Islet precursor cell (in vitro differentiated cells): Measurements from ENCODE around the gene C3orf80.

Experiments
- DNase-seq: peaks from one replicate; pipeline ENCODE4 v3.0.0-alpha.2; 2018

The C3orf80 gene

DNA sequence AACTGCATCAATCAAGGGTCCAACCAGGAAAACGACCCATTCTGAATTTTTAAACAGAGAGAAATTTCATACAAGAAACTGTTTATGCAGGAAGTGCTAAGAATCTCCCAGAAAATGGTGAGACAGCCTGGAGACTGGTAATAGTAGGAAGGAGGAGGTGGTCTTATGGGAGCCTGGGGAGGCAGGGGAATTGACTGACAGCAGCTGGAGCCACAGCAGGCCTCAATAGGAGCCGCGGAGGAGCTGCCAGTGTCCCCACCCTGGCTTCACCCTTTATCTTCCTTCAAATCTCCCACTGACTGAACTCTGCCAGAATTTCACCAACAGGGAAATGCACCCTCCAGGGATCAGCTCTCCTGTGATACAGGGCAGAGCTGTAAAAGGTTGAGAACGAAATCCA lies 7.5 kb upstream of the C3orf80 start:
- DNase-seq = no peak

DNA sequence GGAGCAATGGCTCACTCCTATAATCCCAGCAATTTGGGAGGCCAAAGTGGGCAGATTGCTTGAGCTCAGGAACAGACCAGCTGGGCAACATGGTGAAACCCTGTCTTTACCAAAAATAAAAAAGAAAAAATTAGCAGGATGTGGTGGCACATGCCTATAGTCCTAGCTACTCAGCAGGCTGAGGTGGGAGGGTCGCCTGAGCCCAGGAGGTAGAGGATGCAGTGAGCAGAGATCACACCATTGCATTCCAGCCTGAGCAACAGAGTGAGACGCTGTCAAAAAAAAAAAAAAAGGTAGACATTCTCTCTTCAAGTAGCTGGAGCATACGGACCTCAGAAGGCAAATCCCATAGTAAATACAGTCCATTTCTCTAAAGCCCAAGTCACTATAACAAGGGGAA lies 7.1 kb upstream of the C3orf80 start:
- no peak for DNase-seq

DNA sequence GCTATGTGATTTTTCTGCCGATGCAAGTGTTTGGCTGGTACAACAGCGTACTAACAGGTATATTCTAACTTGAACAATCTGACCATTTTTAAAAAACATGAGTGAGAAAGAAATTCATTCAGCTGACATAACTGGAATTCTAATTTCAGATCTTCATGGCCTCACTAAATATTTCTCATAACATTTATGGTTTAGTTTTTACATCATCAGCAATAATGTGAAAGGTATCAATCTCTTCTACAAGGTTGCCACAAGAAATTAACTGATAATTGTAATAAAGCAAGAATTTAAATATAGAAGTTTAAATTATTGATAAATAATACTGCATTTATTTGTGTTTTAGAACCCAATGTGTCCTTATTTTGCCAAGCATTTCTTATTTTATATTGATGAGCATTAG lies 5.2 kb upstream of the C3orf80 start:
- no peak for DNase-seq

DNA sequence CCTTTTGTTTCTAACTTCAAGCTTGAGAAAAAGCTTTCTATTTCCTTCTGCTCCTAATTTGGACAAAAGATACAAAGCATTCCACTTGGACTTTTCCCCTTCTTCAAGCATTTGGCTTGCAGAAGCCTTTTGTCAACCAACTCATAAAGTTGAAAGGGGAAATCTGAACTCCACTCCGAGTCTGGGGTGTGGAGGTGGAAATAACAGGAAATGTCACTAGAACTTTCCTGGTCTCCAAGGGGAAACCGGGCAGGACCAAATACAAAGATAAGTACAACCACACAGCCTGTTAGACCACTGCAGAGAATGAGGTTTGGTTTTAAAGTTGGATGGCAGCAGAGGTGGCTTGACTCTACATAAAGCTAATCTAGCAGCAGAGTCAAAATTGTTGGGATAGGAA lies 4.2 kb upstream of the C3orf80 start:
- DNase-seq = no peak

DNA sequence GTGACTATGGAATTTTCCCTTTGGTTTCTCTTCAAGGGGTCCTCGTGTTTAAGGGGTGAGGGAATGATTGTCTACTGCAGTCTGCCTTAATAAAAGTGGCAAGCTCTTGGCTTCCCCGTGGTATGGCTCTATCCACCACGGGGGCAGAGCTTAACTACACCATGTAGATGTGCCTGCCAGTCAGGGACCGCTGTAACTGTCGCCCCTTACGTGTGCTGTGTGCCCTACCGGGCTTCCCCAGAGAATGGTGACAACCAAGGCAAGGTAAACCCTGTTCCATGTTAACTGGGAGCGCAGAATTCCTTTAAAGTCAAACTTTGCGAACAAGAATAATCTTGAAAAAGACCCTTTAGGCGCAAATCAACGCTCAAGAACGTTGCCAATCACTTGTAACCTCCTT lies 966 bp upstream of the C3orf80 start:
- no peak for DNase-seq

GRCh38 chr3:160224811-160225175 lies 429 bp upstream of the C3orf80 start:
- no peak for DNase-seq

DNA sequence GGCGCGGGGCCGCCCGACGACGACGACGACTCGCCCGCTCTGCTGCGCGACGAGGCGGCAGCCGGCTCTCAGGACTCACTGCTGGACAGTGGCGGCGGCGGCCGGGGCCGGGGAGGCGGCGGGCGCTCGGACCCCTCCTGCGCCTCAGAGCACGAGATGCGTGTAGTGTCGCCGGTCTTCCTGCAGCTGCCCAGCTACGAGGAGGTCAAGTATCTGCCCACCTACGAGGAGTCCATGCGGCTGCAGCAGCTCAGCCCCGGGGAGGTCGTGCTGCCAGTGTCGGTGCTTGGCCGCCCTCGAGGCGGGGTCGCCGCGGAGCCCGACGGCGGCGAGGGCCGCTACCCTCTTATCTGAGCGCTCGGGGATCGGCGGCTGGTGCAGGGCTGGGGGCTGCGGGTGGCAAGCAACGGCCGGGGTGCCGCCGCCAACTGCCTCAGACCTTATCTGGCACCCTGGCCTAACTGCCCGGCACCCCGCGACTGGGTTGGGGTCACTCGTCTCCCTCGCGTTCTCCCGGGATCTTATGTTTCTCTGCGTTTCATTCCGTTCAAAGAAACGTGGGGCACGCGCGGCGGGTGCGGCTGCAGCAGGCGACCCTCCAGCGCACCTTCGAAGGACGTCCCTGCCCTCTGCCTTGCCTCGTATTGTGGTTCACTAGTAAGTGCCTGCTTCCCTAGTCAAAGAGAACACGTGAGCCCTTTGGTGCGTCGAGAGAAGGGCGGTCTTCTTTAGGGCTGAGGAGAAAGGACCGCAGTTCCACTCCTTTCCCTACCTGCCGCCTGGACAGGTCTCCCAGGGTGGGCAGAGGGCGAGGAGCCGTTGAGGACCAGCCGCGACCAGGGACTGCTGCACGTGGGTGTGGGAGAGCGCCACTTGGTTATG lies 1.0 kb downstream of the C3orf80 start:
- peak; percentile 75 for DNase-seq

GRCh38 chr3:160227419-160227818 lies 2.2 kb downstream of the C3orf80 start:
- DNase-seq = no peak

- no peak for DNase-seq
Observed at GRCh38 chr3:160232014-160232413, 6.8 kb downstream of the C3orf80 start.

GRCh38 chr3:160240719-160241118 lies 15.5 kb downstream of the C3orf80 start:
- peak; percentile 60 for DNase-seq

DNA sequence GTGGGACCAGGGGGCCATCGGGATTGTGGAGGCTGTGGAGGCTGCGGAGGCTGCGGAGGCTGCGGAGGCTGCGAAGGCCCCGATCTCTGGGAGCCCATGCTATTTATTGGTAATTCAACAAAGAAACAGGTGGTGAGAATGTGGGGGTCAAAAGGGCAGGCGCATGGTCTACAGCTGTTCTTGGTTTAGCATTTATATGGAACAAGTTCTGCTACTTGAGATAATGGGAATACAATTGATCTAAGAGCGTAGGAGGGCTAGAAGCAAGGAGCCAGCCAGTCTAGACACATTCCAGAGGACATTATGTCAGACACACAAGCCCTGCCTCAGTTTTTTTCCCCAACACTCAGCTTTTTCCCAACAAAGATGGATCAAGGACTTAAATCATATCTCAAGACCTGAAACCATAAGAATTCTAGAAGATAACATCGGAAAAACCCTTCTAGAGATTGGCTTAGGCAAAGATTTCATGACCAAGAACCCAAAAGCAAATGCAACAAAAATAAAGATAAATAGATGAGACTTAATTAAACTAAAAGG lies 20.1 kb downstream of the C3orf80 start:
- DNase-seq = peak; percentile 84

- no peak for DNase-seq
Observed at GRCh38 chr3:160247766-160248165, 22.5 kb downstream of the C3orf80 start.

- DNase-seq = no peak
Observed at GRCh38 chr3:160253298-160253697, 28.1 kb downstream of the C3orf80 start.

DNA sequence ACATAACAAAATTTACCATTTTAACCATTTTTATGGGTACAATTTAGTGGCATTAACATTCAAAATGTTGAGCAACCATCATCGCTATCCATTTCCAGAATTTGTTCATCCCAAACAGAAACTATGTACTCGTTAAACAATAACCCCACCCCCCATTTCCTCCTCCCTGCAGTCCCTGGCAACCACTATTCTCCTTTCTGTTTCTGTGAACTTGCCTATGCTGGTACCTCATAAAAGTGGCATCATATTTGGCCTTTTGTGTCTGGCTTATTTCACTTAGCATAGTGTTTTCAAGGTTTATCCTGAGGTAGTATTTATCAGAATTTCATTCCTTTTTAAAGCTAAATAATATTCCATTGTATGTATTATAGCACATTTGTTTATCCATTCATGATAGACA lies 32.4 kb downstream of the C3orf80 start:
- DNase-seq = no peak

DNA sequence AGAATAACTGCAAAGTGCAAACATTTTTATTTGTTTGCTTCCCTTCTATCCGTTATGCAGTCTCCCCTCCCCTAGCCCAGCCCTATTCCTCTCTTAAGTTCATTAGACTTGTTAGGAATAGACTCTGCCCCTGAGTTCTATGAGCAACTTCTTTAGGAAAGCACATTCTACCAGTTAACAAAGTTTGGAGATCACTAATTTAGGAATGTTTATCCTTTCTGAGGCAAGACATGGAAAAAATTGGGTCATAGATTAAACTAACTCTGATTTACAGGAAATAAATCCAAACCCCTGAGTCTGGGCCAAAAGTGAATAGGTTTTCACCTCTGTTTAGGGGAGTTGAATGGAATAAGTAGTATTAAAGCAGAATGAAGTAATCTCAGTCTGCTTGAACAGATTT lies 34.4 kb downstream of the C3orf80 start:
- DNase-seq = no peak

DNA sequence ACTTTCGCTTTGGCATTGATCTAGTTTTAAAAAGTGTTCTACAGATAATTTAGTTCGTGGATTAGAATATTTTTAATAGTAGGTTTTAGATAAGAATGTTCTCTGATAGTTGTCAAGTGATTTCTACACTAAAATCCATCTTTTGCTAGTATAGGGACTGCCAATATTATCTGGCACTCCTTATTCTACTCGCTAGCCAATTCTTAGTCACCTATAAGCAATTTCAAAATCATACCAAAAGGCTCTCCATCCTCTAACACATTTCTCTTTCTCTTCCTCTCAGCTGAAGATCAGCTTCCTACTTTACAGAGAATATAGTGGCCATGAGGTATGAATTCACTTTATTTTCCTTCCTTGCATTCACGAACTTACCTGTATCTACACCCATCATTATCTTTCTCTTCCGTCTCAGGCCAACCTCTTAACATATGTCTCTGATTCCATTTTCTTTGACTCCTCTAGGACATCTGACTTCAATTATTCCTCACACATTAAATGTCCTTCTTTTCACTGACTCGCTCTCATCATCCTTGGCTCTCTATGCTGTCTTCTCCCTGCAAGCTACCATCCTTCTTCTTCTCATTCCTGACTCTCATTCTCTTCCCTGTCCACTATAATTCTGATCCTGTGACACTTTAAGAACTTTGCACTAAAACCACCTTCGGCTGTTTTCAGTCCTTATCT lies 35.5 kb downstream of the C3orf80 start:
- no peak for DNase-seq

- no peak for DNase-seq
Observed at GRCh38 chr3:160265088-160265487, 39.9 kb downstream of the C3orf80 start.
